AG04450 (cell line): Measurements from ENCODE around the gene ZBTB49. TPM values are rescaled to one million over a fixed set of nuclear protein-coding genes. Genes with fewer than 3 reads are reported as not detected.

ENCODE experiments used
- CTCF ChIA-PET: fragments of 300-600, 350-600 bp; formaldehyde crosslinking; extraction: SDS; loops from one replicate; lab custom pipeline; 2022; ENCODE audit warnings: antibody characterized with exemption, inconsistent platforms; lab: Charles Lee
- POLR2A ChIA-PET: fragments of 350-600 bp; formaldehyde crosslinking; extraction: SDS; loops from one replicate; lab custom pipeline; 2021; ENCODE audit warnings: antibody characterized with exemption, inconsistent platforms; lab: Yijun Ruan, JAX
- DNase-seq: peaks from one replicate; pipeline ENCODE4 v3.0.0-alpha.2; 2011; ENCODE audit warnings: low read depth, low spot score
- H3K27ac ChIP-seq: one replicate; pipeline ENCODE4 v1.5.1; 2012; ENCODE audit warnings: low read depth, low read length, control low read depth
- H3K27me3 ChIP-seq: one replicate; pipeline ENCODE4 v1.6.0; 2012; ENCODE audit warnings: low read length; ENCODE audit not compliant: control insufficient read depth, insufficient read depth
- H3K4me3 ChIP-seq: 2 replicates; pipeline ENCODE4 v1.5.1; 2011; ENCODE audit warnings: mild to moderate bottlenecking, low read depth, low read length, control low read depth
- H3K9me3 ChIP-seq: 2 replicates; pipeline ENCODE4 v1.5.1; 2012; ENCODE audit warnings: low read length; ENCODE audit not compliant: control insufficient read depth, insufficient read depth
- CTCF ChIP-seq: IDR thresholded peaks from 2 replicates; pipeline ENCODE4 v1.5.1; 2011; ENCODE audit warnings: low read depth, low read length, control low read depth, inconsistent platforms
- polyA minus RNA-seq: library from RNA; depleted of rRNA, polyadenylated mRNA; stranded (reverse); fragments of >200 nt; gene quantifications from 2 replicates; pipeline ENCODE4 v1.2.3, GENCODE V29; 2011; rRNA and poly(A)+ RNA removed
- polyA plus RNA-seq: library from polyadenylated mRNA; depleted of rRNA; stranded (reverse); fragments of >200 nt; gene quantifications from 2 replicates; pipeline ENCODE4 v1.2.3, GENCODE V29; 2011; rRNA removed

ZBTB49 gene
- polyA plus RNA-seq (3.9 and 4.6 TPM in 2 replicates), polyA minus RNA-seq (7.1 and 8.8 TPM in 2 replicates)

DNA sequence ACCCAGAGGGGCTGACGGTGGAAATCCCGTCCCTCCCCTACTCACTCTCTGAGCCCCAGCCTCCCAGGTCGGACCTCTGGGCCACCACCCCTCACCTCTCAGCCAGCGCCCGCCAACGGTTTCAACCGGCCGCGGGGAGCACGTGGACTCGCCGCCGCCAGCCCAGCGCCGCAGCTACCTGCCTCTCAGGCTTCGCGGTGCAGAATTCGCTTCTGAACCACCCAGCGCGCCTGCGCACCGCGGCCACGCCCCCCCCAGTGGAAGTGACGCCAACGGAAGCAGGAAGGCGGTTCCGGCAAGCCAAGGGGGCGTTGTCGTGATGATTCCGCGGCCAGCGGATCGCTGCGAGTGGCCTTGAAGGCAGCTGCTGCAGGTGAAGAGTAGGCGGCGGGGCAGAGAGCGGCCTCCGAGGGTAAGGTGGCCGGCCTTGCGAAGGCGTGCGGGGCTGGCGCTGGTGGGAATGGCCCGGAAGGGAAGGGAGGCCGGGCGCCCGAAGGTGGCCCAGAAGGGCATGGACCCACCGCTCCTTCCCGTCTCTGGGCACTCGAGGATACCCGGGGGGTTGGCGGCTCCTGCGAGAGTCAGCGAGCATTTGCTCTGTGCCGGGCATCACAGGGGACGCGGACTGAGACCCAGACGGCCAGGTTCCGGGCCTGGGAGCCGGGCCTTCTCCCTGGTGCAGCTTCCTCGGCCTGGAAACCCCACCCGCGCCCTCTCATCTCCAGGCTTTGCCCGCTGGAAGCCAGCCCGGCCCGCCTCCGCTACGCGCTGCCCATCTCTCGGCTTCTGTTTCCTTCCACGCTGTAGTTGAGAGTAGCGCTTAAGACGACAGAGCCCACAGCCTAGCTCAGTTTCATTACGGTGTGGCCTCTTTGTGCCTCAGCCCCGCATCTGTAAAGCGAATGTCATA lies at the start of gene ZBTB49, which contains the start of gene LYAR:
Gene ZBTB49, plus strand, starts transcription at position 311 of the 910 bp plus-strand sequence. CDS start 9,695 bp downstream, outside the sequence.
Gene LYAR, minus strand, starts transcription at position 214 of the 910 bp plus-strand sequence. CDS start 6,412 bp downstream, outside the sequence.
- Histone ChIP-seq H3K27me3 (no peaks in the 10 kb centered on the region), H3K4me3 (peak within 1 kb of the TSS; percentile 96), H3K27ac (peak within 1 kb of the TSS; percentile 65), H3K9me3 (peaks cover 5% of the 10 kb centered on the region; the same call in 1 of the 2 replicates)
- CTCF ChIA-PET: no interaction called here
- no peak for TF ChIP-seq CTCF
- POLR2A ChIA-PET: interaction anchor here (1.3 to 1.5 kb wide), 2 partner anchors 9 to 150 kb away, joined by 3 read pairs; no protein-coding TSS in a partner anchor
- peak; percentile 66 for DNase-seq

DNA sequence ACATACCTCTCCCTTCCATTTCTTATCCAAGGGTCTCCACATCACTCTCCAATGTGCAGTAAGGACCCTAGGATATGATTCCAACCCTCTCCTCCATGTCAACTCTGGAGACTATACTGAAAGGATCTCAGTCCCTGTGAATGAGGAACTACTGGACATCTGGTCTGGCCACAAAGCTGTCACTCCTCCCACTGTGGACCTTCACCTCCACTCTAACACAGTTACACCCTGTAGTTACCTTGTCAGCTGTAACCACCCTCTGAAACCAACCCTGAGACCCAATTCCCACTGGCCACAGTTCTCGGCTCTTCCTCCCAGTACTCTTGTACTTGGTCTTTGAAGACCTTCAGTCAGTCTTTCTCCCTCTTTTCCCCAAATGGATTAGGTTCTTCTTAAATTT lies 44.9 kb upstream of the ZBTB49 start:
- H3K9me3 ChIP-seq: no peaks in the 10 kb centered on the region; the same call in 1 of the 2 replicates
- H3K27me3 ChIP-seq: no peaks in the 10 kb centered on the region
- no peak overlapping the region for H3K4me3 ChIP-seq
- H3K27ac ChIP-seq: no peak overlapping the region
- DNase-seq: no peak
- POLR2A ChIA-PET: no interaction called here
- no peak for TF ChIP-seq CTCF
- CTCF ChIA-PET: no interaction called here

DNA sequence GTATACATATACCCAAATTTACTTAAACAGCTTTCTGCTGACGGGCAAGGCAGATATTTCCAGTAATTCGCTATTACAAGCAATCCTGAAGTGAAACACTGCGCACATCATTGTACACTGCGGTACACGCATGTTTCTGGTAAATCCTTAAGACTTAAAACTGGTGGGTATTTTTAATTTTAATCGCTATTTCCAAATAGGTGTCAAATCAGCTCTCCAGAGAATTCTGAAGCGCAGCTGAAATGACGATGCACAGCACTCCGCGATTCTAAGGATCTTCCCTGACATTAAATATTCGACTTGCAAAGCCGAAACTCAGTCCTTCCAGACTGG lies 42.4 kb upstream of the ZBTB49 start:
- CTCF ChIA-PET: interaction anchor here (0.7 to 1.5 kb wide), 2 partner anchors 8 to 273 kb away, joined by 3 read pairs; no protein-coding TSS in a partner anchor
- TF ChIP-seq CTCF: no peak
- peak overlapping the region; percentile 90 for H3K4me3 ChIP-seq
- H3K27me3 ChIP-seq: peaks cover 3% of the 10 kb centered on the region
- POLR2A ChIA-PET: interaction anchor here (0.6 to 1.1 kb wide), 3 partner anchors 104 to 293 kb away, joined by 3 read pairs; no protein-coding TSS in a partner anchor
- peak overlapping the region; percentile 96 for H3K27ac ChIP-seq
- no peaks in the 10 kb centered on the region; the same call in 1 of the 2 replicates for H3K9me3 ChIP-seq
- no peak for DNase-seq

DNA sequence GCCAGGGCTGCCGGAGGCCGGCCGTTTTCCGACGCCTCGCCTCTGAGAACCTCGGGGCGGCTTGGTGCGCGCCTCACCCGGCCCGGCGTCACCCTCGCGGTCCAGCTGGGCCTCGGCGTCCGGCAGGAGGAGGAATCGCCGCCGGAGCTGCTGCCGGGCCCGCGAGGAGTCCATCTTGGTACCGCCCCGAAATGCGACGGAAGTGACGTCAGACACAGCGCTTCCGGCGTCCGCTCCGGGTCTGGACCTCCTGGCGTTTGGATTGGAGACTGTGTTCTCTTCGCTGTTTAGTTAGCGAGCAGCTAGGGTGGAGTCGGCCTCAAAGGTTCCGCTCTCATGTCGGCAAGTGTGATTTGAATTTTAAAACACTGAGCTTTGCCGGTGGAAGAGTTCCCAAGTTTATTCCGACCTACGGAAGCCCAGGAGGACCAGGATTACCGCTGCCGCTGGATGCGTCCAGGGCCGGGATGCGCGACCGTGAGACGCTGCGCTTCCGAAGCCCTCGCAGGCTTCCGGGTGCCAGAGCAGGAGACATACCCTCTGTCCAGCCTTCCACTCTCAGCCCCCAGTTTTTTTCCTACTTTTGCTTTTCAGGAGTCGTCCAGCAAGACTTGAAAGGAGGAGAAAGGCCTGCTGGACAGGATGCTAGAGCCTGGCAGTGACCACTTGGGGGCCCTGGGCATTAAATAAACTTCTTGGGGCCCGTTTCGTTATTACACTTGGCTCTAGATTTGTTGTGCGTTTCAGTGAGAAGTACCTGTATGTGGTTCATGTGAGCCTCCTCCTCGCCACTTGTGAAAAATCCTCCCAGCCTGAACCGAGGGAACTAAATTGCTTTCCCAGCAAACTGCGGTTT lies 41.8 kb upstream of the ZBTB49 start, which contains the start of gene TMEM128:
Gene TMEM128, minus strand, starts transcription at position 195 of the 856 bp plus-strand sequence. Its CDS starts 21 bp downstream, at position 174.
- peak; percentile 83 for DNase-seq
- H3K9me3 ChIP-seq: no peaks in the 10 kb centered on the region; the same call in 1 of the 2 replicates
- TF ChIP-seq CTCF: peak; percentile 34
- peak within 1 kb of the TSS; percentile 96 for H3K27ac ChIP-seq
- H3K4me3 ChIP-seq: peak within 1 kb of the TSS; percentile 90
- peaks cover 3% of the 10 kb centered on the region for H3K27me3 ChIP-seq
- ChIA-PET CTCF (interaction anchor here (0.7 to 1.7 kb wide), 4 partner anchors 8 to 272 kb away, joined by 3 to 14 read pairs (median 4); no protein-coding TSS in a partner anchor), POLR2A (interaction anchor here (0.6 to 1.7 kb wide), 5 partner anchors 104 to 294 kb away, joined by 3 to 6 read pairs (median 3); no protein-coding TSS in a partner anchor)
